H1 (cell line): ENCODE measurements around the gene ZNF587B. TPM values are rescaled to one million over a fixed set of nuclear protein-coding genes. Genes with fewer than 3 reads are reported as not detected.

Source experiments
- RXRA ChIP-seq: IDR thresholded peaks from 2 replicates; pipeline ENCODE4 v1.6.1; 2011; ENCODE audit warnings: low read depth, mild to moderate bottlenecking, low read length, moderate library complexity; ENCODE audit not compliant: insufficient read depth
- polyA plus RNA-seq, 7 experiments: library from polyadenylated mRNA; depleted of rRNA in 3 of 7; stranded (reverse) in 5 of 7; unstranded in 2 of 7; fragments of >200 nt in 5 of 7; fragments of 200-250 nt in 2 of 7; gene quantifications; 1 replicate in 5 of 7; 2 replicates in 1 of 7; 4 replicates in 1 of 7; pipeline versions ENCODE4 v1.2.1 to v1.2.3, GENCODE V29; 2011 to 2013; ENCODE audit warnings: missing spikeins in 2 of 7, mixed read lengths in 2 of 7
- total RNA-seq: library from RNA; stranded (reverse); fragmentation: NEBNext Ultra II Directional; extraction: Animal tissue kit (Norgen Biotek cat#: 25700); gene quantifications from 2 replicates; pipeline ENCODE4 v1.2.1, GENCODE V29; 2021

The ZNF587B gene
- total and polyA plus RNA-seq, 2 of the 8 experiments (the other 6 are each of a cell fraction or from before 2014, with no cell fraction given), result 13.8 to 60.1 TPM

GRCh38 chr19:57814505-57815246 is 15.4 kb upstream of the ZNF587B start, which contains the start of gene ZNF552 (continued):
- TF ChIP-seq RXRA, result no peak
